Rectal smooth muscle tissue (tissue), 1 donor: ENCODE data around the gene COL9A3.

ENCODE experiments used
- H3K27ac ChIP-seq: one replicate; pipeline ENCODE4 v1.7.0; 2013; ENCODE audit warnings: low read depth, low read length, inconsistent platforms
- H3K27me3 ChIP-seq: one replicate; pipeline ENCODE4 v1.7.0; 2013; ENCODE audit warnings: low read length; ENCODE audit not compliant: control insufficient read depth, insufficient read depth
- H3K36me3 ChIP-seq: one replicate; pipeline ENCODE4 v1.7.0; 2013; ENCODE audit warnings: low read length; ENCODE audit not compliant: control insufficient read depth, insufficient read depth
- H3K4me1 ChIP-seq: one replicate; pipeline ENCODE4 v1.7.0; 2013; ENCODE audit warnings: low read length; ENCODE audit not compliant: control insufficient read depth, insufficient read depth
- H3K4me3 ChIP-seq: one replicate; pipeline ENCODE4 v1.7.0; 2013; ENCODE audit warnings: low read length
- H3K9ac ChIP-seq: one replicate; pipeline ENCODE4 v1.7.0; 2013; ENCODE audit warnings: low read length

Gene COL9A3

DNA sequence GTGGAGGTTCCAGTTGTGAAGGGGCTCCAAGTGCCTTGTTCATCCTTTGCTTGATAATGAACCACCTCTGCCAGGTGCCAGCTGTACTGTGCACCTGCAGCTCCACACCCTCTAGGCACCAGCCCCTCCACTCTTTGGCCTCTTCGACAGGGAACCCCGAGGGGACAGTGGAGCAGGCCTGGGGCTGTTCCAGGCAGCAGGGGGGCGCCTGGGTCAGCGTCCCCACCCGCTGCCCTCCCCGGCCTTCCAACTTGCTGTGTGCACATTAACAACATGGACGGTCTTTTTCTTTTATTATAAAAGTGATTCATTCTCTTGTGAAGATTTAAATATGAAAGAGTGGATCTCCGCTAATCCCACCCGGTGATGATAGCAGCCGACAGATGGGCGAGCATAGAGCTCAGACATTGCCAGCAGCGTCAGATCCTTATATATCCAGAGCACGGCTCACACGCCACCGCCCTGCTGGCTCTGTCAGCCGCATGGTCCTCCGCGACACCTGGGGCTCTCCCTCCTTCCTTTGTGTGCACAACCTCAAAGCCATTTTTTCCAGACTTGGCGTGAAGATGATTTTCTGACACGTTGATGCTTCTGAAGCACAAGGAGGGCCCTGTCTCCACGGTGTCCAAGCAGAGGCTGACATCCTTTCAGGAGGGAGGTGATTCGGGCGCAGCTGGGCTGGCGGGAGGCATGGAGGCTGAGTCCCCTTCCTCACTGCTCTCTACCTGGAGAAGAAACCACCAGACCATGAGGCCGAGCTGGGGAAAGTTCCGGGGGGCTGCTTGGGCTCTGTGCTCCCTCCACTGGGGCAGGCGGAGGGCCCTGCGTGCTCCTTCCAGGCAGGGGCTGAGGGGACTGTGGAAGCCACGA lies 42.8 kb upstream of the COL9A3 start:
- no peak overlapping the region for H3K27ac ChIP-seq
- H3K36me3 ChIP-seq, result no peaks in the 10 kb centered on the region
- no peaks in the 10 kb centered on the region for H3K27me3 ChIP-seq
- H3K4me3 ChIP-seq, result no peak overlapping the region
- H3K9ac ChIP-seq, result no peak overlapping the region
- peaks cover 1% of the 10 kb centered on the region for H3K4me1 ChIP-seq

- H3K4me1 ChIP-seq, result no peaks in the 10 kb centered on the region
- H3K27ac ChIP-seq, result no peak overlapping the region
- no peaks in the 10 kb centered on the region for H3K36me3 ChIP-seq
- H3K27me3 ChIP-seq, result no peaks in the 10 kb centered on the region
- H3K9ac ChIP-seq, result no peak overlapping the region
- no peak overlapping the region for H3K4me3 ChIP-seq
These were observed 42.1 kb upstream of the COL9A3 start for GRCh38 chr20:62774762-62775161.

DNA sequence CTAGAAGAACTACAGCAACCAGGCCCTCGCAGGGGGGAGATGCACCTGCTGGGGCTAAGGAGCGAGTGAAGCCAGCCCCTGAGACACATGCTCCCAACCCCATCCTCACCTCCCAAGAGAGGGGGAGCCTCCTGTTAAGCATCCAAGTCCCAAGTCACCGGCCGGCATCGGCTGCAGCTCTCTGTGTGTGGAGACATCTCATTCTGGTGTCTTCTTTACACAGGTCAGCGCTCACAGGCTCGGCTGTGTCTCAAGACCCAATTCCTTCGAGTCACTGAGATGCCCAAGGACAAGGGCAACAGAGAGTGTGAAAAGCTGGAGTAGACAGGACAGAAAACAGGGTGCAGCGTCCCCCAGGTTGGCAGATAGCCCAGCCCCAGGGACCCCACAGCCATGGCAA lies 41.6 kb upstream of the COL9A3 start:
- Histone ChIP-seq H3K36me3 (no peaks in the 10 kb centered on the region), H3K9ac (no peak overlapping the region), H3K27me3 (no peaks in the 10 kb centered on the region), H3K4me3 (no peak overlapping the region), H3K4me1 (no peaks in the 10 kb centered on the region), H3K27ac (no peak overlapping the region)

DNA sequence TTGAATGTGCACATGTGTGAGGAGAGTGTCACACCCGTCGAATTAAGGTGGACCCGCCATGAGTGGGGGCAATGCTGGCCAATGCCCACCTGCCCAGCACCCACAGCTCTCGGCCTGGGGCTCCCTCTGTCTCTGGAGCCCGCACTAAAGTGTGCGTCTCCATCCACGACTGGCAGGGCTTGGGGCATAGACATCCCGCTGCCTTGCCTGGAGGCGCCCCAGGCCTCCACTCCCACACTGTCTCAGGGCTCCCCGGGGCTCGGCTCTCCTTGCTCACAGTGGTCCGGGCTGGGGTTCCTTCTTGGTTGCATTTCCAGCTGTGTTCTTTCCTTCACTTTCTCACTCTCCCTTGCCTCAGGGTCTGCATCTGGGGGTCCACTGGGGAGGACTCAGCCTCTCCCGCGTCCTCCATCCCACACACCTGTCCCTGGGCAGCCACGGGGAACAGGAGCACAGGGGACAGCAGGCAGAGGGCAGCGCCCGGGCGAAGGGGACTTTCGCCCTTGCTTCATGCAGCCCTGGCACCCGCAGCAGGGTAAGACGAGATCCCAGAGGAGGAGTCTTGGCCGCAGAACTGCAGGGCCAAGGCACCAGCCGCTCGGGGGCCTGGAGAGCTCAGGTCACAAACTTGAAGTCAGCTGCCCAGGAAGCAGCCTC lies 40.7 kb upstream of the COL9A3 start:
- H3K27me3 ChIP-seq, result no peaks in the 10 kb centered on the region
- H3K36me3 ChIP-seq, result no peaks in the 10 kb centered on the region
- no peak overlapping the region for H3K4me3 ChIP-seq
- no peak overlapping the region for H3K27ac ChIP-seq
- H3K9ac ChIP-seq, result no peak overlapping the region
- H3K4me1 ChIP-seq, result no peaks in the 10 kb centered on the region

GRCh38 chr20:62776692-62777527 lies 39.9 kb upstream of the COL9A3 start:
- no peak overlapping the region for H3K4me3 ChIP-seq
- H3K9ac ChIP-seq, result no peak overlapping the region
- no peaks in the 10 kb centered on the region for H3K27me3 ChIP-seq
- H3K27ac ChIP-seq, result no peak overlapping the region
- H3K36me3 ChIP-seq, result no peaks in the 10 kb centered on the region
- no peaks in the 10 kb centered on the region for H3K4me1 ChIP-seq

DNA sequence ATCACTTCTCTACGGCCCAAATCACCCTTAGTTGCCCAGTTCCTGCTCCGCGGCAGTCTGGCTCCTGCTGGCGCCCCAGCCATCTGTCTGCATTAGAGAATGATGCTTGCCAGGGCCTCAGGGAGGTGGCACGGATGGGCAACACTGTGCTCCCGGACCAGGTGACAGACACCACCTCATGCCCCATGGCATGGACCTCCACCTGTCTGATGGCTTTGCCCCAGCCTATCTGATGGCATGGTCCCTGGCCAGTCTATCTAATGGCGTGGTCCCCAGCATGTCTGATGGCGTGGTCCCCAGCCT lies 39.4 kb upstream of the COL9A3 start:
- Histone ChIP-seq H3K9ac (no peak overlapping the region), H3K36me3 (no peaks in the 10 kb centered on the region), H3K27ac (no peak overlapping the region), H3K4me3 (no peak overlapping the region), H3K27me3 (no peaks in the 10 kb centered on the region), H3K4me1 (no peaks in the 10 kb centered on the region)

DNA sequence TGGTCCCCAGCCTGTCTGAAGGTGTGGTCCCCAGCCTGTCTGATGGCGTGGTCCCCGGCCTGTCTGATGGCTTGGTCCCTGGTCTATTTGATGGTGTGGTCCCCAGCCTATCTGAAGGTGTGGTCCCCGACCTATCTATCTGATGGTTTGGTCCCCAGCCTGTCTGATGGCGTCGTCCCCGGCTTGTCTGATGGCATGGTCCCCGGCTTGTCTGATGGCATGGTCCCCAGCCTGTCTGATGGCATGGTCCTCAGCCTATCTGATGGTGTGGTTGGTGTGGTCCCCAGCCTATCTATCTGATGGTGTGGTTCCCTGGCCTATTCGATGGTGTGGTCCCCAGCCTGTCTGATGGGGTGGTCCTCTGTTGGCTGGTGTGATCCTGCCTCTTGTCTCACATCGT lies 38.8 kb upstream of the COL9A3 start:
- H3K9ac ChIP-seq, result no peak overlapping the region
- H3K36me3 ChIP-seq, result no peaks in the 10 kb centered on the region
- no peak overlapping the region for H3K4me3 ChIP-seq
- H3K27ac ChIP-seq, result no peak overlapping the region
- H3K27me3 ChIP-seq, result no peaks in the 10 kb centered on the region
- H3K4me1 ChIP-seq, result peaks cover 3% of the 10 kb centered on the region

DNA sequence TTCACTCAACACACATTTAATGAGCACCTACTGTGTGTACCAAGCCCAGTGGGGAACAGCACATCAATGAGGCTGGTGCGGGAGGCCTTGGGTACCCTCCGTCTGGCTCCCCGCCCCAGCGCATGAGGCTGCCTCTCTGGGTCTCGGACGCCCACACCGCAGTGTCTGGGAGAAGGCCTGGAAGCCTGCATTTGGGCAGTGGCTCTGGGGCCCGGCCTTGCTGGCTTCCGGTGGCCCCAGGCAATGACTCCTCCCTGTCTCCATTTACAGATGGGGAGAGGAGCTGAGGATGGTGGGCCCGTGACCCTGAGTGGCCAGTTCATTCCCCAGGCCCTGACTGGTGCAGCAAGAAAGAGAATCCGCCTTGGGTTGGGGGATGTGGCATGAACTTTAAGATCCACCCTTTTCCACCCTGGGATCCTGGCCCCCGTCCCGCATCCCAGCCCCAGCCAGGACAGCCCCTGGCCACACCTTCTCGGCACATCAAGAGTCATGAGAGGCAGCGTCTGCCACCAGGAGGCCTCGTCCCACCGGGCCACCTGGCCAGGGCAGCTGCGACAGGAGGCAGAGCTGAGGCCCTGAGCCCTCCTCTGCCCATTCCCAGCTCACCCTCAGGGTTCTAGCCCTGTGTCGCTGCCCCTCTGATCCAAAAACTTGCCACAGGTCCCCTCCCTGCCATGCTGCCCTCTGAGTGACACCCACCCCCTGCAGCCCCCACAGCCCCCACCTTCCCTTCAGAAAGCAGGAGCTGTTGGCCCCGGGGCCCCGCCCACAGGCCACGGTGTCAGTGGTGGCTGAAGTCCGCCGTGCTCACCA lies 38.0 kb upstream of the COL9A3 start:
- H3K36me3 ChIP-seq, result no peaks in the 10 kb centered on the region
- no peak overlapping the region for H3K27ac ChIP-seq
- H3K4me3 ChIP-seq, result no peak overlapping the region
- H3K27me3 ChIP-seq, result no peaks in the 10 kb centered on the region
- H3K9ac ChIP-seq, result no peak overlapping the region
- peaks cover 5% of the 10 kb centered on the region for H3K4me1 ChIP-seq

- Histone ChIP-seq H3K36me3 (no peaks in the 10 kb centered on the region), H3K27ac (no peak overlapping the region), H3K4me1 (peaks cover 5% of the 10 kb centered on the region), H3K4me3 (no peak overlapping the region), H3K27me3 (no peaks in the 10 kb centered on the region), H3K9ac (no peak overlapping the region)
These were observed 37.5 kb upstream of the COL9A3 start for GRCh38 chr20:62779417-62779685.

GRCh38 chr20:62780204-62780603 lies 36.6 kb upstream of the COL9A3 start:
- H3K27me3 ChIP-seq, result no peaks in the 10 kb centered on the region
- H3K4me1 ChIP-seq, result peaks cover 5% of the 10 kb centered on the region
- H3K27ac ChIP-seq, result no peak overlapping the region
- H3K9ac ChIP-seq, result no peak overlapping the region
- H3K36me3 ChIP-seq, result no peaks in the 10 kb centered on the region
- no peak overlapping the region for H3K4me3 ChIP-seq

- Histone ChIP-seq H3K9ac (no peak overlapping the region), H3K4me3 (no peak overlapping the region), H3K4me1 (peaks cover 7% of the 10 kb centered on the region), H3K36me3 (no peaks in the 10 kb centered on the region), H3K27me3 (no peaks in the 10 kb centered on the region), H3K27ac (no peak overlapping the region)
These were observed 36.2 kb upstream of the COL9A3 start for GRCh38 chr20:62780696-62781095.
